Liver (tissue), 9 donors: ENCODE data around the gene NABP2. TPM values are rescaled to one million over a fixed set of nuclear protein-coding genes. Genes with fewer than 3 reads are reported as not detected.

Experiments
- DNase-seq: peaks from one replicate; pipeline ENCODE4 v3.0.0-alpha.2; 2017; ENCODE audit warnings: low spot score
- H3K27ac ChIP-seq, 2 donors: one replicate each; pipeline ENCODE4 v1.7.0; 2013; ENCODE audit warnings: inconsistent platforms in 2 of 2, low read length in 2 of 2, control low read depth in 1 of 2, low read depth in 1 of 2, mild to moderate bottlenecking in 1 of 2
- H3K27me3 ChIP-seq, 4 donors: one replicate each; pipeline versions ENCODE4 v1.6.1 to v1.7.0; 2013; ENCODE audit warnings: low read length in 3 of 4, inconsistent platforms in 1 of 4, mild to moderate bottlenecking in 1 of 4, moderate library complexity in 1 of 4; ENCODE audit not compliant: control insufficient read depth in 4 of 4, insufficient read depth in 4 of 4
- H3K36me3 ChIP-seq, 4 donors: one replicate each; pipeline versions ENCODE4 v1.6.1 to v1.7.0; 2013; ENCODE audit warnings: low read length in 3 of 4, mild to moderate bottlenecking in 3 of 4, low read depth in 1 of 4, moderate library complexity in 1 of 4; ENCODE audit not compliant: control insufficient read depth in 4 of 4, insufficient read depth in 3 of 4
- H3K4me1 ChIP-seq, 4 donors: one replicate each; pipeline versions ENCODE4 v1.6.1 to v1.7.0; 2013; ENCODE audit warnings: low read length in 3 of 4, mild to moderate bottlenecking in 3 of 4, moderate library complexity in 1 of 4; ENCODE audit not compliant: control insufficient read depth in 4 of 4, insufficient read depth in 4 of 4
- H3K4me3 ChIP-seq, 3 donors: one replicate each; pipeline versions ENCODE4 v1.6.1 to v1.7.0; 2013; ENCODE audit warnings: low read length in 3 of 3, control low read depth in 1 of 3, low read depth in 1 of 3, mild to moderate bottlenecking in 1 of 3
- H3K9ac ChIP-seq, 2 donors: one replicate each; pipeline ENCODE4 v1.7.0; 2013; ENCODE audit warnings: low read length in 2 of 2, mild to moderate bottlenecking in 2 of 2, moderate library complexity in 2 of 2, control low read depth in 1 of 2, low read depth in 1 of 2
- H3K9me3 ChIP-seq, 4 donors: one replicate each; pipeline versions ENCODE4 v1.6.1 to v1.7.0; 2013; ENCODE audit warnings: low read length in 3 of 4; ENCODE audit not compliant: control insufficient read depth in 4 of 4
- ATF3 ChIP-seq: IDR thresholded peaks from 2 replicates; pipeline ENCODE4 v1.6.1; 2016; ENCODE audit warnings: antibody characterized with exemption
- CTCF ChIP-seq: fragments of 150-350 bp; IDR thresholded peaks from 2 replicates; pipeline ENCODE4 v1.5.1; 2017; ENCODE audit warnings: improper control_type of control experiment, low read depth, low read length; ENCODE audit not compliant: missing input control
- EGR1 ChIP-seq, 2 donors: IDR thresholded peaks; 2 replicates each; pipeline ENCODE4 v1.6.1; 2016 to 2018; ENCODE audit warnings: antibody characterized with exemption in 2 of 2, low read depth in 2 of 2
- FOXA1 ChIP-seq: IDR thresholded peaks from 2 replicates; pipeline ENCODE4 v1.6.1; 2016; ENCODE audit warnings: antibody characterized with exemption
- FOXA2 ChIP-seq: IDR thresholded peaks from 2 replicates; pipeline ENCODE4 v1.6.1; 2016; ENCODE audit warnings: antibody characterized with exemption
- GABPA ChIP-seq, 2 donors: IDR thresholded peaks in 1 of 2; conservative IDR thresholded peaks in 1 of 2; 2 replicates each; pipeline ENCODE4 v1.6.1; 2016; ENCODE audit warnings: antibody characterized with exemption in 2 of 2, mild to moderate bottlenecking in 1 of 2, moderate library complexity in 1 of 2
- HNF4A ChIP-seq, 2 donors: conservative IDR thresholded peaks; 2 replicates each; pipeline ENCODE4 v1.6.1; 2016; ENCODE audit warnings: antibody characterized with exemption in 2 of 2, mild to moderate bottlenecking in 2 of 2
- HNF4G ChIP-seq: IDR thresholded peaks from 2 replicates; pipeline ENCODE4 v1.6.1; 2016; ENCODE audit warnings: antibody characterized with exemption
- JUND ChIP-seq, 2 donors: IDR thresholded peaks; 2 replicates each; pipeline ENCODE4 v1.6.1; 2016; ENCODE audit warnings: antibody characterized with exemption in 2 of 2
- MAX ChIP-seq: IDR thresholded peaks from 2 replicates; pipeline ENCODE4 v1.6.1; 2016; ENCODE audit warnings: antibody characterized with exemption
- NR2F2 ChIP-seq: IDR thresholded peaks from 2 replicates; pipeline ENCODE4 v1.6.1; 2016; ENCODE audit warnings: antibody characterized with exemption
- RAD21 ChIP-seq, 2 donors: IDR thresholded peaks; 2 replicates each; pipeline ENCODE4 v1.6.1; 2016; ENCODE audit warnings: antibody characterized with exemption in 2 of 2, mild to moderate bottlenecking in 2 of 2
- REST ChIP-seq: IDR thresholded peaks from 2 replicates; pipeline ENCODE4 v1.6.1; 2016; ENCODE audit warnings: antibody characterized with exemption, mild to moderate bottlenecking
- RXRA ChIP-seq, 2 donors: IDR thresholded peaks; 2 replicates each; pipeline ENCODE4 v1.6.1; 2017 to 2018; ENCODE audit warnings: antibody characterized with exemption in 2 of 2, mild to moderate bottlenecking in 1 of 2
- SP1 ChIP-seq: IDR thresholded peaks from 2 replicates; pipeline ENCODE4 v1.6.1; 2018; ENCODE audit warnings: antibody characterized with exemption, mild to moderate bottlenecking
- TAF1 ChIP-seq: conservative IDR thresholded peaks from 2 replicates; pipeline ENCODE4 v1.6.1; 2016; ENCODE audit warnings: antibody characterized with exemption, mild to moderate bottlenecking
- YY1 ChIP-seq: IDR thresholded peaks from 2 replicates; pipeline ENCODE4 v1.6.1; 2016; ENCODE audit warnings: antibody characterized with exemption, mild to moderate bottlenecking
- ZBTB33 ChIP-seq: IDR thresholded peaks from 2 replicates; pipeline ENCODE4 v1.6.1; 2016; ENCODE audit warnings: antibody characterized with exemption
- WGBS: extraction: QIAGEN DNeasy Blood & Tissue Kit; methylation state at CpG from one replicate; pipeline ENCODE4 v1.1.7; 2013; 5-methylcytosine and 5-hydroxymethylcytosine counted together
- polyA plus RNA-seq, 2 donors: library from polyadenylated mRNA; stranded (reverse) in 1 of 2; unstranded in 1 of 2; fragments of 200-250 nt in 1 of 2; fragments of >200 nt in 1 of 2; fragmentation: Nextera tagmentation in 1 of 2; extraction: Ambion mirVana in 1 of 2; gene quantifications; one replicate each; pipeline versions ENCODE4 v1.2.1 to v1.2.3, GENCODE V29; 2013 to 2015
- total RNA-seq, 2 donors: library from RNA; depleted of rRNA; stranded (reverse); fragments of >200 nt; gene quantifications; one replicate each; pipeline ENCODE4 v1.2.3, GENCODE V29; 2014
- donor health status: healthy.
- donor health status: healthy.
- donor health status: healthy.
- donor health status: healthy.
- donor health status: healthy.

The NABP2 gene
- total and polyA plus RNA-seq, 4 donors, result 10.8 to 14.5 (median 12.6) TPM

GRCh38 chr12:56237552-56237951 is 13.4 kb downstream of the NABP2 start:
- WGBS, result 86% methylated on average over 11 of the region's 11 CpGs
- peaks cover 0 to 12% (median 7%) of the 10 kb centered on the region in 4 donors for H3K4me1 ChIP-seq
- TF ChIP-seq HNF4A (conservative IDR thresholded peaks at IDR 0.05) (no peak), RXRA (IDR thresholded peaks at IDR 0.05) (no peak), EGR1 (IDR thresholded peaks at IDR 0.05; ENCODE audit: low read depth in 2 of 2) (no peak), ZBTB33 (no peak), TAF1 (no peak), JUND (IDR thresholded peaks at IDR 0.05) (no peak), GABPA (IDR thresholded peaks at IDR 0.05 in 1 of 2, conservative IDR thresholded peaks at IDR 0.05 in 1 of 2) (no peak), RAD21 (IDR thresholded peaks at IDR 0.05) (no peak), ATF3 (no peak), YY1 (no peak), REST (no peak), FOXA1 (no peak), CTCF (no peak), SP1 (no peak), FOXA2 (no peak), HNF4G (no peak), NR2F2 (no peak), MAX (no peak)
- H3K27ac ChIP-seq, result no peak overlapping the region
- H3K4me3 ChIP-seq, result no peak overlapping the region
- no peaks in the 10 kb centered on the region for H3K27me3 ChIP-seq
- no peaks in the 10 kb centered on the region for H3K9me3 ChIP-seq
- no peak for DNase-seq
- no peak overlapping the region for H3K9ac ChIP-seq
- H3K36me3 ChIP-seq, result peaks cover 0 to 41% (median 12%) of the 10 kb centered on the region in 4 donors
